Uterus (tissue), 4 donors: ENCODE measurements around the gene PDLIM1. TPM values are rescaled to one million over a fixed set of nuclear protein-coding genes. Genes with fewer than 3 reads are reported as not detected.

Source experiments
- DNase-seq, 2 donors: peaks; one replicate each; pipeline ENCODE4 v3.0.0-alpha.2; 2019 to 2020
- H3K27ac ChIP-seq, 2 donors: fragments of 200-600 bp; sonication (generic); 1 replicate in 1 of 2; 2 replicates in 1 of 2; pipeline ENCODE4 v1.5.1; 2016 to 2018
- H3K27me3 ChIP-seq, 2 donors: fragments of 200-600 bp; sonication (generic); one replicate each; pipeline ENCODE4 v1.5.1; 2018 to 2019; ENCODE audit warnings: control low read depth in 1 of 2
- H3K36me3 ChIP-seq, 2 donors: fragments of 200-600 bp; sonication (generic); one replicate each; pipeline ENCODE4 v1.5.1; 2019; ENCODE audit warnings: control low read depth in 1 of 2
- H3K4me1 ChIP-seq, 2 donors: fragments of 200-600 bp; sonication (generic); one replicate each; pipeline ENCODE4 v1.5.1; 2018 to 2019; ENCODE audit warnings: control low read depth in 1 of 2
- H3K4me3 ChIP-seq, 2 donors: fragments of 200-600 bp; sonication (generic); 1 replicate in 1 of 2; 2 replicates in 1 of 2; pipeline ENCODE4 v1.5.1; 2018 to 2019; ENCODE audit warnings: mild to moderate bottlenecking in 1 of 2
- H3K9me3 ChIP-seq, 2 donors: fragments of 200-600 bp; sonication (generic); one replicate each; pipeline ENCODE4 v1.5.1; 2019; ENCODE audit warnings: control low read depth in 1 of 2
- POLR2A ChIP-seq, 2 donors: fragments of 450-650 bp; IDR thresholded peaks; one replicate each; pipeline ENCODE4 v1.6.1; 2016; ENCODE audit warnings: antibody characterized with exemption in 2 of 2, mild to moderate bottlenecking in 1 of 2, moderate library complexity in 1 of 2
- intact Hi-C: fragments of 100-400 bp; cut with DNase I; formaldehyde crosslinking; loops from one replicate; pipeline ENCODE4 v1.15.1; 2023; ENCODE audit warnings: low total_unique reads
- total RNA-seq, 4 donors: library from RNA; depleted of rRNA in 3 of 4; stranded (reverse); fragments of >200 nt in 3 of 4; gene quantifications; one replicate each; pipeline versions ENCODE4 v1.1.0 to v1.2.4, GENCODE V29; 2014 to 2023
- TF ChIP-seq, protein P1 (sequence below), 4 experiments: fragments of 200-600 bp in 2 of 4; fragments of 450-650 bp in 2 of 4; sonication (generic) in 2 of 4; IDR thresholded peaks; one replicate each; pipeline ENCODE4 v1.5.1; 2016 to 2019; ENCODE audit warnings: antibody characterized with exemption in 4 of 4, mild to moderate bottlenecking in 2 of 4, moderate library complexity in 1 of 4
- donor health status: DM: yes; HTN: yes; CAD: no.

Gene PDLIM1
- total RNA-seq, 4 donors from 2014 or later: 14.0 to 192 (median 86.7) TPM

DNA sequence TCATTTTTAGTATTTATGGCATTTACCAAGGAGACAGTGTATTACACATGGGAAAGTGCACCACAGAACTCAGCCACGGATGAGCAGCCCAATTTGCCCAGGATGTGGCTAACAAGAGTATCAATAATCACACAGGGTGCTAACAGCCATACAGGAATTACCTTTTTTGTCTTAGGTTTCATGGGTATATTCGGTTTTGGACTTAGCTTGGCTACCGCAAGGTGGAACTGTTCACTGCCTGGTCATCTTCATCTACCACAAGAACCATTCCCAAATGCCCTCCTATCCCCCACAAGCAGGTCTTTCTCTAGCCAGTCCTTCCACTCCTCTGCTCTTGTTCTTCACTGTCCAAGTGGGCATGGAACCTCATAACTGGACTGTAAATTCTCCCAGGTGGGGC, 6.0 kb downstream of the PDLIM1 start:
- H3K9me3 ChIP-seq: no peaks in the 10 kb centered on the region
- intact Hi-C loops: no loop called here
- H3K27me3 ChIP-seq: no peaks in the 10 kb centered on the region
- TF ChIP-seq POLR2A (IDR thresholded peaks at IDR 0.05): no peak
- TF ChIP-seq, protein P1, sequence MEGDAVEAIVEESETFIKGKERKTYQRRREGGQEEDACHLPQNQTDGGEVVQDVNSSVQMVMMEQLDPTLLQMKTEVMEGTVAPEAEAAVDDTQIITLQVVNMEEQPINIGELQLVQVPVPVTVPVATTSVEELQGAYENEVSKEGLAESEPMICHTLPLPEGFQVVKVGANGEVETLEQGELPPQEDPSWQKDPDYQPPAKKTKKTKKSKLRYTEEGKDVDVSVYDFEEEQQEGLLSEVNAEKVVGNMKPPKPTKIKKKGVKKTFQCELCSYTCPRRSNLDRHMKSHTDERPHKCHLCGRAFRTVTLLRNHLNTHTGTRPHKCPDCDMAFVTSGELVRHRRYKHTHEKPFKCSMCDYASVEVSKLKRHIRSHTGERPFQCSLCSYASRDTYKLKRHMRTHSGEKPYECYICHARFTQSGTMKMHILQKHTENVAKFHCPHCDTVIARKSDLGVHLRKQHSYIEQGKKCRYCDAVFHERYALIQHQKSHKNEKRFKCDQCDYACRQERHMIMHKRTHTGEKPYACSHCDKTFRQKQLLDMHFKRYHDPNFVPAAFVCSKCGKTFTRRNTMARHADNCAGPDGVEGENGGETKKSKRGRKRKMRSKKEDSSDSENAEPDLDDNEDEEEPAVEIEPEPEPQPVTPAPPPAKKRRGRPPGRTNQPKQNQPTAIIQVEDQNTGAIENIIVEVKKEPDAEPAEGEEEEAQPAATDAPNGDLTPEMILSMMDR (IDR thresholded peaks at IDR 0.05): no peak
- H3K27ac ChIP-seq: no peak overlapping the region
- H3K4me1 ChIP-seq: peaks cover 0 to 3% of the 10 kb centered on the region in 2 donors
- no peak for DNase-seq
- no peaks in the 10 kb centered on the region for H3K36me3 ChIP-seq
- no peak overlapping the region for H3K4me3 ChIP-seq

DNA sequence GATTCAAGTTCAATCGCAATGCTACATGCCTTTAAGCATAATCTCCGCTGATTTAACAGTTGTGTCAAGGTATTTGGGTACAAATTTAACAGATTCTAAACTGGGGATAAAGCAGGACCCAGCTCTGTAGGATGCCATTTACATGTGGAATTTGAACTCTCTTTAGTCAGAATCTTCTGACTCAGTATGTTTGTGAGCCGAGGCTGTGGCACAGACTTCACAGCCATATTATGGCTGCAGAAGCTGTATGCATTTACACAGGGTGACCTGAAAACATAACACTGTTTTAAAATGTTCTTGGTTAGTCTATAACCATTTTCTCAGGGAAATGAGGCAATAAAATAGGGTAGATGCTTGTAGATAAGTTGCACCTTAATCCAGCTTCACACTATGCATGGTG, 8.7 kb downstream of the PDLIM1 start:
- Histone ChIP-seq H3K27me3 (no peaks in the 10 kb centered on the region), H3K4me3 (no peak overlapping the region), H3K4me1 (peaks cover 0 to 13% of the 10 kb centered on the region in 2 donors), H3K36me3 (no peaks in the 10 kb centered on the region), H3K27ac (no peak overlapping the region), H3K9me3 (no peaks in the 10 kb centered on the region)
- intact Hi-C loops: no loop called here
- TF ChIP-seq POLR2A (IDR thresholded peaks at IDR 0.05): no peak
- TF ChIP-seq, protein P1 (IDR thresholded peaks at IDR 0.05): no peak
- no peak for DNase-seq

DNA sequence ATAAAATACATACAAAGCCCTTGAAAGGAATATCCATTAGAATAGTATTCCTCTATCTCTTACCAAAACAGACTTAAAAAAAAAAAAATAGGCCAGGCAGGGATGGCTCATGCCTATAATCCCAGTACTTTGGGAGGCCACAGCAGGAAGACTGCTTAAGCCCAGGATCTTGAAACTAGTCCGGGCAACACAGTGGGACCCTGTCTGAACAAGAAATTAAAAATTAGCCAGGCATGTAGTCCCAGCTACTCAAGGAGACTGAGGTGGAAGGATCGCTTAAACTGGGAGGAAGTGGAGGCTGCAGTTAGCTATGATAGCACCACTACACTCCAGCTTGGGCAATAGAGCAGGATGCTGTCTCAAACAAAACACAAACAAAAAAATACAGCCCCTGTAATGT, 9.6 kb downstream of the PDLIM1 start:
- Histone ChIP-seq H3K4me3 (no peak overlapping the region), H3K36me3 (no peaks in the 10 kb centered on the region), H3K27me3 (no peaks in the 10 kb centered on the region), H3K9me3 (no peaks in the 10 kb centered on the region), H3K4me1 (peaks cover 0 to 13% of the 10 kb centered on the region in 2 donors), H3K27ac (no peak overlapping the region)
- intact Hi-C loops: no loop called here
- DNase-seq: no peak
- no peak for TF ChIP-seq POLR2A (IDR thresholded peaks at IDR 0.05)
- TF ChIP-seq, protein P1 (IDR thresholded peaks at IDR 0.05): no peak

DNA sequence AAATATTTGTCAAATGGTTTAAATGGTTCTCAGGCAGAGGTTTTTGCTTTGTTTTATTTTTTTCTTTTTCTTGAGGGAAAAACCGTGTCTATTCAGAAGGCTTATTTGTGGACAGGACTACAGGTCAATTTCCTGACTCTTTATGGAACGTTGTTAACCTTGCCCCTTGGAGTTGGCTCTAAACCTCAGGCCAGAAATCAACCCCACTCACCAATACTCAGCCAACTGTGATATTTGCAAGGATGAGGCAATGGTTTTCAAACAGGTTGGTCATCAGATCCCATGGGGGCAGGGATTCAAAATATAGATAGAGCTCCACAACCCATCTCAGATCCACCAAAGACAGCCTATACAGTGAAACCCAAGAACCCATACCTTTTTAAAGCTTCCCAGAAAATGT, 10.2 kb downstream of the PDLIM1 start:
- H3K27ac ChIP-seq: peak overlapping the region; percentile 21 to 92
- intact Hi-C loops: no loop called here
- H3K9me3 ChIP-seq: no peaks in the 10 kb centered on the region
- no peak overlapping the region for H3K4me3 ChIP-seq
- no peaks in the 10 kb centered on the region for H3K27me3 ChIP-seq
- H3K36me3 ChIP-seq: no peaks in the 10 kb centered on the region
- peaks cover 0 to 13% of the 10 kb centered on the region in 2 donors for H3K4me1 ChIP-seq
- no peak for TF ChIP-seq POLR2A (IDR thresholded peaks at IDR 0.05)
- TF ChIP-seq, protein P1 (IDR thresholded peaks at IDR 0.05): no peak
- no peak for DNase-seq

DNA sequence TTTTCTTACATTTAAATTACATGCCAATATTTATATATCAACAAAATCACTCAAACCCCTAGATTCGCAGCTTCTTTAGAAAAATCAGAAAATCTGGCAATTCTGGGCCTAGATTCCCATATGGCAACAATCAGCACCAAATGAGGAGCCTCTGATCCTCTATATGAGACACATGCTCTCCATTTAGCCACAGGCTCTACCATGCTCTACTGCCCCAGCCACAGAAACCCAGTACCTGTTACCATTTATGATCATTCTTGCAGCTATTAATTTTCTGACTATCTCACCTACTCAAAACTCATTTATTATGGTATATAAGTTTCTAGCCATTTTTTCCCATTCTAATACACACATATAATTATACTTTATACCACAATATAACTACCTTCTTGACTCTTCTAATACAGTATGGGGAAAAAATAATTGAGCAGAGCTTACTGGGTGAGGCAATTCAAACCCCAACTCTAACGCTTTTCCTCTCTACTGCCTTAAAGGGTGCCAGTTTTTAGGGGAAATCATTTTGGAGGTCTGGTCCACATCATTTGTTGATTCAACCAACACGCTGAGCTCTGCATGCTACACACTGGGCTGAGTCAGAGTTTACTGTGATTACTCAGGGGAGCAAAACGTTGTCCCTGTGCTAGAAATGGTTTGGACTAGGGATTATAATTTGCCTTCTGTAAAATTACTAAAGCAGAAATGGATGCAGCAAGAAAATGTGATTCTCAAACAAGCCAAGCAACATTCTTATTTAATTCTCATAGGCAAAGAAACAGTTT, 11.6 kb downstream of the PDLIM1 start:
- no peaks in the 10 kb centered on the region for H3K36me3 ChIP-seq
- no peak for DNase-seq
- TF ChIP-seq, protein P1 (IDR thresholded peaks at IDR 0.05): no peak
- TF ChIP-seq POLR2A (IDR thresholded peaks at IDR 0.05): no peak
- no peaks in the 10 kb centered on the region for H3K27me3 ChIP-seq
- H3K9me3 ChIP-seq: no peaks in the 10 kb centered on the region
- H3K4me3 ChIP-seq: no peak overlapping the region
- H3K4me1 ChIP-seq: peaks cover 0 to 13% of the 10 kb centered on the region in 2 donors
- intact Hi-C loops: no loop called here
- peak overlapping the region; percentile 92 for H3K27ac ChIP-seq
